Psoas muscle (tissue), 8 donors: ENCODE data around the gene PPP1R9A. TPM values are rescaled to one million over a fixed set of nuclear protein-coding genes. Genes with fewer than 3 reads are reported as not detected.
A peak's percentile ranks its signal among the peaks of the same experiment; 100 is the strongest.

ENCODE experiments used
- ATAC-seq, 4 donors: fragments of 200-7000 bp; cut with Tn5 transposase; one replicate each; pipeline ENCODE4 v1.9.1; 2020; ENCODE audit warnings: moderate library complexity in 3 of 4, mild to moderate bottlenecking in 2 of 4
- DNase-seq, 2 donors: peaks; one replicate each; pipeline ENCODE4 v3.0.0-alpha.2; 2020
- H3K27ac ChIP-seq: fragments of 200-600 bp; one replicate; pipeline ENCODE4 v1.8.0; 2022
- H3K27me3 ChIP-seq, 3 donors: fragments of 200-600 bp in 1 of 3; one replicate each; pipeline versions ENCODE4 v1.6.1 to v1.8.0; 2013 to 2022; ENCODE audit warnings: low read length in 2 of 3, mild to moderate bottlenecking in 2 of 3, moderate library complexity in 1 of 3; ENCODE audit not compliant: insufficient read depth in 3 of 3
- H3K36me3 ChIP-seq, 2 donors: fragments of 200-600 bp in 1 of 2; one replicate each; pipeline versions ENCODE4 v1.6.1 to v1.8.0; 2013 to 2022; ENCODE audit warnings: low read depth in 1 of 2, mild to moderate bottlenecking in 1 of 2, moderate library complexity in 1 of 2; ENCODE audit not compliant: insufficient read depth in 1 of 2
- H3K4me1 ChIP-seq: fragments of 200-600 bp; one replicate; pipeline ENCODE4 v1.8.0; 2022
- H3K4me3 ChIP-seq: fragments of 200-600 bp; one replicate; pipeline ENCODE4 v1.8.0; 2022; ENCODE audit warnings: mild to moderate bottlenecking
- H3K9me3 ChIP-seq: fragments of 200-600 bp; one replicate; pipeline ENCODE4 v1.8.0; 2022
- CTCF ChIP-seq: fragments of 200-600 bp; IDR thresholded peaks from one replicate; pipeline ENCODE4 v1.8.0; 2022; ENCODE audit warnings: antibody characterized with exemption
- WGBS, 3 donors: extraction: QIAGEN DNeasy Blood & Tissue Kit; methylation state at CpG; one replicate each; pipeline versions ENCODE4 v1.1.6 to v1.1.7; 2013; 5-methylcytosine and 5-hydroxymethylcytosine counted together
- intact Hi-C, 2 donors: fragments of 100-400 bp; cut with DNase I; formaldehyde crosslinking; loops; one replicate each; pipeline versions ENCODE4 v1.11.0 to v1.14.2; 2022
- polyA plus RNA-seq, 3 donors: library from polyadenylated mRNA; stranded (reverse); fragments of 200-250 nt; gene quantifications; one replicate each; pipeline ENCODE4 v1.2.3, GENCODE V29; 2013
- total RNA-seq, 4 donors: library from RNA; stranded (reverse); fragmentation: NEBNext Ultra II Directional in 2 of 4; extraction: Animal tissue kit (Norgen Biotek cat#: 25700) in 2 of 4; gene quantifications; one replicate each; pipeline versions ENCODE4 v1.2.1 to v1.2.4, GENCODE V29; 2021 to 2023
- donor health status: healthy with polysubstance abuse.
- donor health status: DM: no; HTN: no; CAD: no; lungs with moderate emphysema.
- donor health status: Bipolar disorder and iron deficiency.
- donor health status: healthy.
- donor health status: DM: yes; HTN: yes; CAD: no.
- donor health status: DM: no; HTN: no; CAD: no.
- donor health status: DM: no; HTN: no; CAD: no.
- donor health status: DM: yes; HTN: yes; CAD: no.

PPP1R9A gene
- total and polyA plus RNA-seq, 7 donors = 1.1 to 18.6 (median 13.5) TPM

- Histone ChIP-seq H3K36me3 (no peaks in the 10 kb centered on the region), H3K9me3 (peaks cover 4% of the 10 kb centered on the region), H3K27me3 (no peaks in the 10 kb centered on the region), H3K4me3 (no peak overlapping the region), H3K27ac (no peak overlapping the region), H3K4me1 (no peaks in the 10 kb centered on the region)
- intact Hi-C loops = no loop called here
- DNase-seq = no peak
- no peak for ATAC-seq
- no peak for TF ChIP-seq CTCF
These were observed 32.2 kb upstream of the PPP1R9A start for GRCh38 chr7:94875201-94875600.

- Histone ChIP-seq H3K27me3 (no peaks in the 10 kb centered on the region), H3K4me1 (no peaks in the 10 kb centered on the region), H3K4me3 (no peak overlapping the region), H3K9me3 (peaks cover 4% of the 10 kb centered on the region), H3K27ac (no peak overlapping the region), H3K36me3 (no peaks in the 10 kb centered on the region)
- ATAC-seq (no peak), DNase-seq (no peak)
- no peak for TF ChIP-seq CTCF
- WGBS, 3 donors = 89 to 98% (median 92%) methylated on average over 11 of the region's 11 CpGs
- intact Hi-C loops = no loop called here
These were observed 29.4 kb upstream of the PPP1R9A start for GRCh38 chr7:94877731-94878670.

GRCh38 chr7:94882891-94883290, 24.5 kb upstream of the PPP1R9A start:
- ATAC-seq (no peak), DNase-seq (no peak)
- H3K27me3 ChIP-seq = no peaks in the 10 kb centered on the region
- no peaks in the 10 kb centered on the region for H3K9me3 ChIP-seq
- intact Hi-C loops = no loop called here
- H3K4me1 ChIP-seq = no peaks in the 10 kb centered on the region
- no peak overlapping the region for H3K4me3 ChIP-seq
- no peak overlapping the region for H3K27ac ChIP-seq
- 73 to 95% (median 77%) methylated on average over 2 of the region's 2 CpGs for WGBS, 3 donors
- H3K36me3 ChIP-seq = no peaks in the 10 kb centered on the region
- TF ChIP-seq CTCF = no peak

- Histone ChIP-seq H3K36me3 (no peaks in the 10 kb centered on the region), H3K27me3 (no peaks in the 10 kb centered on the region), H3K27ac (no peak overlapping the region), H3K9me3 (no peaks in the 10 kb centered on the region), H3K4me1 (no peaks in the 10 kb centered on the region), H3K4me3 (no peak overlapping the region)
- no peak for TF ChIP-seq CTCF
- WGBS, 3 donors = 94 to 100% (median 94%) methylated on average over 1 of the region's 1 CpG
- intact Hi-C loops = no loop called here
- ATAC-seq (no peak), DNase-seq (no peak)
These were observed 23.8 kb upstream of the PPP1R9A start for GRCh38 chr7:94883616-94884015.

- ATAC-seq (peak in 1 of 4 donors; percentile 50), DNase-seq (no peak)
- H3K4me3 ChIP-seq = no peak overlapping the region
- no peaks in the 10 kb centered on the region for H3K36me3 ChIP-seq
- no peaks in the 10 kb centered on the region for H3K4me1 ChIP-seq
- intact Hi-C loops = no loop called here
- no peak overlapping the region for H3K27ac ChIP-seq
- H3K27me3 ChIP-seq = no peaks in the 10 kb centered on the region
- 21 to 34% (median 31%) methylated on average over 5 of the region's 5 CpGs for WGBS, 3 donors
- no peak for TF ChIP-seq CTCF
- H3K9me3 ChIP-seq = no peaks in the 10 kb centered on the region
These were observed 18.8 kb upstream of the PPP1R9A start for GRCh38 chr7:94888551-94888950.
